GM19324 (cell line): Measurements from ENCODE around the gene HMGN1.
A peak's percentile ranks its signal among the peaks of the same experiment; 100 is the strongest.

Source experiments
- ATAC-seq: cut with Tn5 transposase; IDR thresholded peaks from one replicate; pipeline ENCODE4 v1.9.1; 2021; ENCODE audit warnings: mild to moderate bottlenecking, moderate library complexity; ENCODE audit not compliant: unreplicated experiment, low FRiP score

Gene HMGN1

DNA sequence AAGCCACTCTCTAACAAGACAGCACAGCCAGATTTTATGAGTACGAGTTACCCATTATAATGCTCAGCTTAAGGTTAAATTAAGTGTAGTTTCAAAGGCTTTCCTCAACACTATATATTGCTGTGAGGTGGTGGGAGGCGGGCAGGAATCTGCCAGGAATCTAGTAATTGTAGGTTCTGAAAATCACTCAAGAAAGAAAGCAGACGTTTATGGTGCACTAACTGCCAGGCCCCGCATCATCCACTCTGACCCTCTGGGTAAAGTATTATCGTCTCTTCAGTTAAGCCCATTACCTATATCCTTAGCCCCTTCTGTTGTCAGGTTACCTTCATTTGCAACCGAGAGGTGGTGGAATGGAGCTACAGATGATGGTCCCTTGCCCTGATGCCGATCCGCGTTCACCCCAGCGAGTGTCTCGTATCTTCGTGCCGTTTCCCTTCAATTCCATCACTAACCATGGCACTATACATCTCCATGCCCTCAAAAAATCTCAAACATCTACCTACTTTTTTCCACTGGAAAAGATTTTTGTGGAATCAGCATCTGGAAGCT is 12.4 kb downstream of the HMGN1 start:
- no peak for ATAC-seq

DNA sequence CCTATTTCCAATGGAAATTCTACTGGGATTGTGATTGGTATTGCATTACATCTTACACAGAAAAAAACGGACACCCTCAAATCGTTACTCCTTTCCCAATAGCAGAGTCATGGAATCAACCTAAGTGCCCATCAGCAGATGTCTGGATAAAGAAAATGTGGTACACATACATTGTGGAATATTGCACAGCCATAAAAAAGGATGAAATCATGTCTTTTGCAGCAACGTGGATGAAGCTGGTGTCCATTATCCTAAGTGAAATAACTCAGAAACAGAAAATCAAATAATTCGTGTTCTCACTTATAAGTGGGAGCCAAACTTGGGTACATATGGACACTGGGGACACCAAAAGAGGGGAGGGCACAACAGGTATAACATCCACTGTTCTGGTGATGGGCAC is 14.3 kb downstream of the HMGN1 start:
- ATAC-seq: no peak

GRCh38 chr21:39332175-39332574 is 16.7 kb downstream of the HMGN1 start:
- ATAC-seq: no peak

DNA sequence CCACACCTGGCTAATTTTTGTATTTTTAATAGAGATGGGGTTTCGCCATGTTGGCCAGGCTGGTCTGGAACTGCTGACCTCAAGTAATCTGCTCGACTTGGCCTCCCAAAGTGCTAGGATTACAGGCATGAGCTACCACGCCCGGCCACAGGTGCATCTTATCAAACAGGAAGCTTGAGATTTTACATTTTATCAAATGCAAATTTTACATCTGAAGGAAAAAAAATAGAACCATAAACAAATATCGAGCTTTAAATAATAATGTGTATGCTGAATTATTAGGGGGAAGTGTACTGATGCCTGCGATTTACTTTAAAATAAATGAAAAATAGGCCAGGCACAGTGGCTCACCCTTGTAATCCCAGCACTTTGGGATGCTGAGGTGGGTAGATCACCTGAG is 18.9 kb downstream of the HMGN1 start:
- ATAC-seq: no peak

DNA sequence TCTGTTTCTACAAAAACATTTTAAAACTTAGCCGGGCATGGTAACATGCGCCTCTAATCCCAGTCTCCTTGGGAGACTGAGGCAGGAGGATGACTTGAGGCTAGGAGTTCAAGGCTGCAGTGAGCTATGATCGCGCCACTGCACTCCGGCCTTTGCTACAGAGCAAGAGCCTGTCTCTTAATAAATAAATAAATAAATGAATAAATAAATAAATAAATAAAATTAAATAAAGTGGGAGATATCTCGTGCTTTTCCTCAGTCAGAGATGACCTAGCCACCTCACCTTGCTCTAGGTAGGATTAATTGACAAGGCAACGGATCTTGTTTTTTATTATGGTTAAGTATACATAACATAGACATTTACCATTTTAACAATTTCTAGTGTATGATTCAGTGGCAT is 21.2 kb downstream of the HMGN1 start:
- ATAC-seq: no peak

GRCh38 chr21:39326607-39327307 is 22.1 kb downstream of the HMGN1 start:
- no peak for ATAC-seq

DNA sequence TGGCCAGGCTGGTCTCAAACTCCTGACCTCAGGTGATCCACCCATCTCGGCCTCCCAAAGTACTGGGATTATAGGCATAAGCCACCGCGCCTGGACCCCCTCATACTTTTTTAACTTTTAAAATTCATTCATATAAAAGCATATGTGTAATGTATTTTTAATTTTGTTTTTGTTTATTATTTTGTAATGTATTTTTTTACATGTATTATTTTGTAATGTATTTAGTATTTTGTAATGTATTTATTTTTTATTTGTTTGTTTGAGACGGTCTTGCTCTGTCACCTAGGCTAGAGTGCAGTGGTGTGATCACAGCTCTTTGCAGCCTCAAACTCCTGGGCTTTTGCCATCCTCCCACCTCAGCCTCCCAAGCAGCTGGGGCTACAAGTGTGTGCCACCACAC is 23.4 kb downstream of the HMGN1 start:
- ATAC-seq: no peak

GRCh38 chr21:39321424-39321823 is 27.5 kb downstream of the HMGN1 start:
- ATAC-seq: no peak

DNA sequence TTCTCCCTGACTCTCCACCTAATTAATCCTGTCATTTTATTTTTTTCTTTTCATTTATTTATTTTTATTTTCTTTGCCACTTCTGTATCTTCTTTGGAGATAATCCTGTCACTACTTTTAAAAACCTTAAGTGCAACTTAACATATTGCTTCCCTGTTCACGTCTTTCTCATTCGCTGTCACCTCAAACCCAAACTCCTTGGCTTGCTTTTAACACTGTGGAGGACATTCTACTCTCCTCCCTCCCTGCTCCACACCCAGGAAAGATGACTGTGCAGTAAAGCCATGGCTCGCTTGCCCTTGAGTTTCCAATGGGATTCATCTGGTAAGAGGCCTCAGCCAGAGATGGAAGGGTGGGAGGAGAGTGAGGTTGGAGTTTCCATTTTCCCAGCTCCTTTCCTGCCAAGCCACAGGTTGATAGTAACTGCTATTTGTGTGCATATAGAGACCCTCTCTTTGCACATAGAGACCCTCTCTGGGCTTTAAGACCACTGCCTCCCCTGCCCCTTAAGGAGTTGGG is 29.0 kb downstream of the HMGN1 start:
- no peak for ATAC-seq

GRCh38 chr21:39319251-39319756 is 29.6 kb downstream of the HMGN1 start:
- no peak for ATAC-seq

- no peak for ATAC-seq
Measured at GRCh38 chr21:39318091-39318959, 30.6 kb downstream of the HMGN1 start.

DNA sequence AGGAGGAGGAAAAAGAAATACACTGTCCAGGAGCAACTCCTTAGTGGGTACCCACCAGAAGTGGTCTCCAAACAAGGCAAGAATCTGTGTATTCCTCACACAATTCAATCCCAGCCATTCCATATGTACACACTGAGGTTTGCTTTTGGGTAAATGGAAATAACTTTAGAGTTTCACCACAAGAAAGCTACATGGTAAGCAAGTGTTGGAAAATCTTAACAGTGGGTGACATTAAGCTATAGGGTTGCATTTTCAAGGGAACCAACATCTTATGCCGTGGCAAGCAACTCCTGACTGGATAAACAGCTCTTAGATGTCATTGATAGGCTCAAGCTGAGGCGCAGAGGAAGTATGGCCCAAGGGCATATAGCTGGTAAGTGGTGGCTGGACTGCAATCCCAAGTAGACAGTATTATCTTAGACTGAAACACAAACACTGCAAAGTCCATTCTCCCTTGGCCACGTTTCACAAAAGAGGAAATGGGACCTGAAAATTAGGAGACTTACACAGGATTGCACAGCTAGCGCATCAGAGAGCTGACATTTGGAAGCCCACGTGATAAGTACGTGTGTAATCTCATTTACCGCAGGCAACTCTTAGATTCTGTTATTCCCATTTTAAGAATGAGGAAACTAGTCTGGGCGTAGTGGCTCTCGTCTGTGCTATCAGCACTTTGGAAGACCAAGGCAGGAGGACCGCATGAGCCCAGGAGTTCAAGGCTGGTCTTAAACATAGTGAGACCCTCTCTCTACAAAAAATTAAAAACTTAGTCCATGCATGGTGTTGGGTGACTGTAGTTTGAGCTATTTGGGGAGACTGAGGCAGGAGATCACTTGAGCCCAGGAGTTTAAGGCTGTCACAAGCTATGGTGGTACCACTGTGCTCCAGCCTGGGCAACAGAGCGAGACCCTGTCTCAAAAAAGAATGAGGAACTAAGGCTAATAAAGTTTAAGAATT is 31.5 kb downstream of the HMGN1 start:
- ATAC-seq: no peak

GRCh38 chr21:39316729-39317128 is 32.2 kb downstream of the HMGN1 start:
- ATAC-seq: no peak

DNA sequence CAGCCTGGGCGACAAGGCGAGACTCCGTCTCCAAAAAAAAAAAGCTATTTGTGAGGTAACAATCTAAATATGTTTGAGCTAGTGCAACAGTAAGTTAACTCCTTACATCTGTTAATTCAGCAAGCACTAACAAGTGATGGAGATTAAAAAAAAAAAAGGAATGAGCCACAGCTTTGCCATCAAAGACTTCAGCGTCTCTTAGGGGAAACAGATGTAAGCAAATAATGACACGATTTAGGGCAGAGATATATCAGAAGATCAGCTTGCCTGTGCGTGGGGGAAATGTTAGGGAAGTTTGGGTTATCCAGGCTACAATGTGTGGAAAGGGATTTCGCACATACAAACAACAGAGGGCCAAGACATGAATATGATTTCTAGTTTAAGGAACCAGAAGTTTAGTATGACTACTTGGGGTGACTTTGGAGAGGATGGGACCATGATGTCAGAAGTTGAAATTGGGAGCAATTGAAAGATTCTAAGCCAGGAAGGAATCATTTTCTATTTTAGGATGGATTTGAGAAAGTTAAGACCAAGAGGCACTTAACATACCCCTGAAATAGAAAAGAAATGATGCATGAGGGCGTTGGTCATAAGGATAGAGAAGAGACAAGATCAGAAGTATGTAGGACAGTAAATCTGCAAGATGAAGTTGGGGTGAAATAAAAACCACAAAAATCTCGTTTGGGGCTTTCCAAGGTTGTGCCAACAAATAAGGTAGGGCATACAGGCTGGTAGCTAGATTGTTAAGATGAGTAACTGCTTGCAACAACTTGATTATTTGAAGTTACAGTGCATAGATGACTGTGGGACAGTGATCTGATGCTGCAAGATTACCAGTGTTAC is 33.1 kb downstream of the HMGN1 start:
- ATAC-seq: no peak

DNA sequence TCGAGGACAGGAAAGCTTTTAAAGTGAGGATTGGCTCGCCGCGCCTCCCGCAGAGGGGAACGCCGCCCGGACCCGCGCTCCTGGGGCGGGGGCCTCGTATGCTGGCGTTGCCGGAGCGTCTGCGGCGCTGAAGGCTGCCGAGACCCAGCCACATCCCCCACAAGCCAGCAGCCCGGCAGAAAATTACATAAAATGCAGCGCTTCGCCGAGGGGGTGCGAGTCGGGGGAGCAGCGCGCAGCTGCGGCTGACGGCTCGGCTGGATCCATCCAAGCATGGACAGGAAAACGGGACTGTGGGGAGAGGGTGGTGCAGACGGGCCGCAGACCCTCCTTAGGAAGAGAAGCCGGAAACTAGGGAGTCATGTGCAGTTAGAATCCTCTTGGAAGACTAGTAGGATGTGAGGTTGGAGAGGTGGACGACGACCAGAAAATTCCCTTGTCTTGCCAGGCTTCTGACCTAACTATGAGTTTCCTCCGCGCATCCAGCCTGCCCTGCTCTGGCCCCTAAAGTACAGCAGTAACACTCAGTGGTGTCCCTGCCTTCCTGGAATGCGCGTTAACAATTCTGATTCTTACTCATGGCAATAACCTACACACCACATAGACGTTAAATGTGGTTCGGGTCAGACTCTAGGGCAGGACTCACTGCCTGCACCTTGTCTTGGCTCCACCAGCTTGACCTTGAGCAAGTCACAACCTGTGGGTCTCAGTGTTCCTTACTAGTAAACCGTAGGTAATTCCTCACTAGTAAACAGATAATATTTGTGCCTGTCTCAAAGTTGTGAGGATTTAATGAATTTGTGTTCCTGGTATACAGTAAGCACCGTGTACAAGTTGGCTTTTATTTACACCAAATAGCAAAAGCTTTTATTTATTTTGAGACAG is 34.5 kb downstream of the HMGN1 start:
- no peak for ATAC-seq

DNA sequence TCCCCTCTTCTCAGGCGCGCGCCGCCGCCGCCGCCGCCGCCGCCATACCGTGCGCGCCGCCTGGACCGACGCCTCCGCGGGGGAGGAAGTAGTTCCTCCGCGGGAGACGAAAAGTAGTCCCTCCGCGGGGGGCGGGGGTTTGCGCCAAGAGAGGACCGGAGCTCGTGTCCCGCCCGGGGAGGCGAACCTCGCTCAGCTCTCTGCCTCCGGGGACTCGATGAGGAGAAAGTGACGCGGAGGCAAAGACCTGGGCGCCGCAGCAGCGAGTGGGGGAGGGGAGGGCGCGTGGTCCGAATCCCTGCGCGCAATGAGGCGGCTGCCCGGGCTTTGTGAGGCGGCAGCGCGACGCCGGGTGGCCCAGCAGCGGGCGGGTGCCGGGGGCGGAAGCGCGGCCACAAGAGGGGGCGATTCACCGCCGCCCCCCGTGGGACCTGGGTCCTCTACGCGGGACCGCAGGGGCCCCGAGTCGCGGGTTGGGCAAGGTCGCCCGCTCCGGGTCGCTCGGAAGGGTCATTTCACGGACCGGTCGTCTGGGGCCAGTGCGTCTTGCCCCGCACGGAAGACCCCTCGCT is 35.2 kb downstream of the HMGN1 start, which contains the start of gene BRWD1:
Gene BRWD1 (minus strand): TSS at position 62 of the 572 bp plus-strand sequence. CDS start 141 bp downstream, outside the sequence.
- peak; percentile 52 for ATAC-seq

- peak; percentile 19 for ATAC-seq
Measured at GRCh38 chr21:39313042-39313570, 35.8 kb downstream of the HMGN1 start.
